ENCODE data around the gene LGMN. TPM values are rescaled to one million over a fixed set of nuclear protein-coding genes. Genes with fewer than 3 reads are reported as not detected.

LGMN gene
- total and polyA plus RNA-seq, 2 experiments from 2014 or later: 60.0 to 83.5 TPM

DNA sequence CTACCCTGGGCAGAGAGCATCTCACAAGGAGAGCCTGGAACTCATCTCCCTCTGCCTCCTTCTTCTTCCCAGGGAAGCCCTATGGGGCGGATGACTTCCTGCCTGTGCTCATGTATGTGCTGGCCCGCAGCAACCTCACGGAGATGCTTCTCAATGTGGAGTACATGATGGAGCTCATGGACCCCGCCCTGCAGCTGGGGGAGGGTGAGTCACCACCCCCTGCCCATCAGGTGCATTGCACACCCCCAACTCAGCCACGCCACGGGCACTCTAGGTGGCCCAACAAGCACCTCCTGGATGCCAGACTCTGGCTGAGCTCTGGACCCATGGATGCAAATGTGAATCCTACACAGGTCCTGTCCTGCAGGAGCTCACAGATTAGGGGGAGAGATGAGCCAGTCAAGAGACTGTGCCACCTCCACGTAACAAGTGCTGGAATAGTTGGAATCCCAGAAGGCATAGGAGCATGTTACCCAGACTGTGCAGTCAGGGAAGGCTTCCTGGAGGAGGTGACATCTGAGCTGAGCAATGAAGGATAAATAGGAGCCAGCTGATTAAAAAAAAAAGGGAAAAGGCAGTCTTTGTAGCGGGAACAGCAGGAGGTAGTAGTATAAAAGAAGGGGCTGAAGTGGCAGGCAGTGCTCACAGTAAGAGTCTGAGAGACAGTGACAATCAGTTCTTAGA lies 71.9 kb downstream of the LGMN start (continued):
- TF ChIP-seq NANOG (IDR thresholded peaks at IDR 0.05; ENCODE audit: borderline replicate concordance) (no peak), EZH2 (IDR thresholded peaks at IDR 0.05; ENCODE audit: low read depth, unreplicated experiment) (no peak), ZNF114 (CRISPR knock-in tag; IDR thresholded peaks at IDR 0.05) (no peak), CREB1 (CRISPR knock-in tag; IDR thresholded peaks at IDR 0.05; ENCODE audit: low read depth) (no peak), ZNF331 (CRISPR knock-in tag; IDR thresholded peaks at IDR 0.05; ENCODE audit: low read depth) (no peak)
- TF ChIP-seq, protein P1, sequence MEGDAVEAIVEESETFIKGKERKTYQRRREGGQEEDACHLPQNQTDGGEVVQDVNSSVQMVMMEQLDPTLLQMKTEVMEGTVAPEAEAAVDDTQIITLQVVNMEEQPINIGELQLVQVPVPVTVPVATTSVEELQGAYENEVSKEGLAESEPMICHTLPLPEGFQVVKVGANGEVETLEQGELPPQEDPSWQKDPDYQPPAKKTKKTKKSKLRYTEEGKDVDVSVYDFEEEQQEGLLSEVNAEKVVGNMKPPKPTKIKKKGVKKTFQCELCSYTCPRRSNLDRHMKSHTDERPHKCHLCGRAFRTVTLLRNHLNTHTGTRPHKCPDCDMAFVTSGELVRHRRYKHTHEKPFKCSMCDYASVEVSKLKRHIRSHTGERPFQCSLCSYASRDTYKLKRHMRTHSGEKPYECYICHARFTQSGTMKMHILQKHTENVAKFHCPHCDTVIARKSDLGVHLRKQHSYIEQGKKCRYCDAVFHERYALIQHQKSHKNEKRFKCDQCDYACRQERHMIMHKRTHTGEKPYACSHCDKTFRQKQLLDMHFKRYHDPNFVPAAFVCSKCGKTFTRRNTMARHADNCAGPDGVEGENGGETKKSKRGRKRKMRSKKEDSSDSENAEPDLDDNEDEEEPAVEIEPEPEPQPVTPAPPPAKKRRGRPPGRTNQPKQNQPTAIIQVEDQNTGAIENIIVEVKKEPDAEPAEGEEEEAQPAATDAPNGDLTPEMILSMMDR (conservative IDR thresholded peaks at IDR 0.05; ENCODE audit: low read depth in 2 of 2): no peak
- TF ChIP-seq, protein P2, sequence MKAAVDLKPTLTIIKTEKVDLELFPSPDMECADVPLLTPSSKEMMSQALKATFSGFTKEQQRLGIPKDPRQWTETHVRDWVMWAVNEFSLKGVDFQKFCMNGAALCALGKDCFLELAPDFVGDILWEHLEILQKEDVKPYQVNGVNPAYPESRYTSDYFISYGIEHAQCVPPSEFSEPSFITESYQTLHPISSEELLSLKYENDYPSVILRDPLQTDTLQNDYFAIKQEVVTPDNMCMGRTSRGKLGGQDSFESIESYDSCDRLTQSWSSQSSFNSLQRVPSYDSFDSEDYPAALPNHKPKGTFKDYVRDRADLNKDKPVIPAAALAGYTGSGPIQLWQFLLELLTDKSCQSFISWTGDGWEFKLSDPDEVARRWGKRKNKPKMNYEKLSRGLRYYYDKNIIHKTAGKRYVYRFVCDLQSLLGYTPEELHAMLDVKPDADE (IDR thresholded peaks at IDR 0.05): no peak
- TF ChIP-seq, protein P3, sequence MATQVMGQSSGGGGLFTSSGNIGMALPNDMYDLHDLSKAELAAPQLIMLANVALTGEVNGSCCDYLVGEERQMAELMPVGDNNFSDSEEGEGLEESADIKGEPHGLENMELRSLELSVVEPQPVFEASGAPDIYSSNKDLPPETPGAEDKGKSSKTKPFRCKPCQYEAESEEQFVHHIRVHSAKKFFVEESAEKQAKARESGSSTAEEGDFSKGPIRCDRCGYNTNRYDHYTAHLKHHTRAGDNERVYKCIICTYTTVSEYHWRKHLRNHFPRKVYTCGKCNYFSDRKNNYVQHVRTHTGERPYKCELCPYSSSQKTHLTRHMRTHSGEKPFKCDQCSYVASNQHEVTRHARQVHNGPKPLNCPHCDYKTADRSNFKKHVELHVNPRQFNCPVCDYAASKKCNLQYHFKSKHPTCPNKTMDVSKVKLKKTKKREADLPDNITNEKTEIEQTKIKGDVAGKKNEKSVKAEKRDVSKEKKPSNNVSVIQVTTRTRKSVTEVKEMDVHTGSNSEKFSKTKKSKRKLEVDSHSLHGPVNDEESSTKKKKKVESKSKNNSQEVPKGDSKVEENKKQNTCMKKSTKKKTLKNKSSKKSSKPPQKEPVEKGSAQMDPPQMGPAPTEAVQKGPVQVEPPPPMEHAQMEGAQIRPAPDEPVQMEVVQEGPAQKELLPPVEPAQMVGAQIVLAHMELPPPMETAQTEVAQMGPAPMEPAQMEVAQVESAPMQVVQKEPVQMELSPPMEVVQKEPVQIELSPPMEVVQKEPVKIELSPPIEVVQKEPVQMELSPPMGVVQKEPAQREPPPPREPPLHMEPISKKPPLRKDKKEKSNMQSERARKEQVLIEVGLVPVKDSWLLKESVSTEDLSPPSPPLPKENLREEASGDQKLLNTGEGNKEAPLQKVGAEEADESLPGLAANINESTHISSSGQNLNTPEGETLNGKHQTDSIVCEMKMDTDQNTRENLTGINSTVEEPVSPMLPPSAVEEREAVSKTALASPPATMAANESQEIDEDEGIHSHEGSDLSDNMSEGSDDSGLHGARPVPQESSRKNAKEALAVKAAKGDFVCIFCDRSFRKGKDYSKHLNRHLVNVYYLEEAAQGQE (IDR thresholded peaks at IDR 0.05; ENCODE audit: unreplicated experiment): no peak

- no peaks in the 10 kb centered on the region for H3K27me3 Mint-ChIP-seq (ENCODE audit: insufficient read depth, low read depth, poor library complexity)
- no peak overlapping the region for H3K4me3 Mint-ChIP-seq
- H3K27me3 ChIP-seq (ENCODE audit: insufficient read depth): no peaks in the 10 kb centered on the region
- no peaks in the 10 kb centered on the region for H3F3A ChIP-seq (replicated peaks; ENCODE audit: low read depth)
- H3K27ac Mint-ChIP-seq: no peak overlapping the region
- no peaks in the 10 kb centered on the region for H3K4me1 Mint-ChIP-seq
- no peak overlapping the region for H3K27ac ChIP-seq (ENCODE audit: low read depth)
- no peaks in the 10 kb centered on the region for H4K20me1 ChIP-seq (replicated peaks; ENCODE audit: insufficient read depth)
- no peaks in the 10 kb centered on the region for H3K4me1 ChIP-seq (ENCODE audit: insufficient read depth)
- H3K4me2 ChIP-seq: no peak overlapping the region
- H3K9me3 Mint-ChIP-seq: no peaks in the 10 kb centered on the region; the same call in 2 of the 3 replicates
- no peak overlapping the region for H2AFZ ChIP-seq
- H3K79me2 ChIP-seq (replicated peaks; ENCODE audit: insufficient read depth): no peaks in the 10 kb centered on the region
- ATAC-seq: no peak
- no peaks in the 10 kb centered on the region for H3K36me3 Mint-ChIP-seq (ENCODE audit: low read depth)
- H3K9me2 ChIP-seq (ENCODE audit: insufficient read depth): no peaks in the 10 kb centered on the region
- no peak for DNase-seq (ENCODE audit: low spot score)
- H3K36me3 ChIP-seq (ENCODE audit: insufficient read depth): no peaks in the 10 kb centered on the region
- H3K4me3 ChIP-seq: no peak overlapping the region
- TF ChIP-seq, protein P1 (conservative IDR thresholded peaks at IDR 0.05; ENCODE audit: low read depth in 2 of 2): no peak
- TF ChIP-seq NANOG (IDR thresholded peaks at IDR 0.05; ENCODE audit: borderline replicate concordance) (no peak), JUNB (IDR thresholded peaks at IDR 0.05; ENCODE audit: unreplicated experiment) (no peak)
Measured at GRCh38 chr14:92675976-92676375, 72.5 kb downstream of the LGMN start.

All from GM23338 (cell line).